ENCODE results near the gene C6orf89. TPM values are rescaled to one million over a fixed set of nuclear protein-coding genes. Genes with fewer than 3 reads are reported as not detected.
"Not testable (repeated sequence)": the region's sequence is repeated elsewhere in the genome, so short reads cannot be mapped to it uniquely, and the experiment has no call there.

C6orf89 gene
- polyA plus RNA-seq, 2 of the 4 experiments (the other 2 are of a cell fraction) = 13.8 to 27.0 TPM

DNA sequence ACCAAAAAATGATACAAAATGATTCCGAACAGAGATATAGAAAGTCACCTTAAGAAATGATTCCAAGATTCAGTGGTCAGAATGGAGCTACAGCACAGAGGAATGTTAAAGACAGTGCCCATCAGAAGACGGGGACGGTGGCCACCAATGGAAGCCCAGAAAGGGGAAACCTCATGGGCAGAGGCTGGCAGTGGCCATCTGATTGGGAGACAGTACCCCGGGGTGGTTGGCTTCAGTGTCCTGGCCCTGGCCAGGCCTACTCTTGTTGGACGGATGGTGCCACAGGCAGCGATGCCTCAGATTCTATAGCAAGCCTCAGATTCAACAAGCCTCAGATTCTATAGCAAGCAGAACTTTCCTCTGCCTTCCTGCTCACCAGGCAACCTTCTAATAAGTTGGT lies 52.1 kb downstream of the C6orf89 start:
- 79% methylated on average over 6 of the region's 6 CpGs for WGBS (ENCODE audit: missing lambda C conversion rate)
- TF ChIP-seq BHLHE40 (IDR thresholded peaks at IDR 0.05; ENCODE audit: low read depth, low read length) (no peak), GATA3 (IDR thresholded peaks at IDR 0.05; ENCODE audit: borderline replicate concordance) (no peak)
- TF ChIP-seq, protein P1, sequence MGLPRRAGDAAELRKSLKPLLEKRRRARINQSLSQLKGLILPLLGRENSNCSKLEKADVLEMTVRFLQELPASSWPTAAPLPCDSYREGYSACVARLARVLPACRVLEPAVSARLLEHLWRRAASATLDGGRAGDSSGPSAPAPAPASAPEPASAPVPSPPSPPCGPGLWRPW (IDR thresholded peaks at IDR 0.05) = no peak
- no peaks in the 10 kb centered on the region for H3K4me1 ChIP-seq
- DNase-seq (ENCODE audit: low read depth in 1 of 2, low spot score in 1 of 2) (no peak), FAIRE-seq (no peak), ATAC-seq (no peak)
- ChIA-PET CTCF (interaction anchor here (1.3 to 1.4 kb wide), 3 partner anchors 17 to 80 kb away, joined by 3 to 6 read pairs (median 5); partner anchors contain the start of gene PI16), POLR2A (no interaction called here)
- H3K27ac ChIP-seq = no peak overlapping the region
- H3K4me2 ChIP-seq = no peak overlapping the region
- H3K4me3 ChIP-seq = no peak overlapping the region
- no peaks in the 10 kb centered on the region for H3K9me3 ChIP-seq

DNA sequence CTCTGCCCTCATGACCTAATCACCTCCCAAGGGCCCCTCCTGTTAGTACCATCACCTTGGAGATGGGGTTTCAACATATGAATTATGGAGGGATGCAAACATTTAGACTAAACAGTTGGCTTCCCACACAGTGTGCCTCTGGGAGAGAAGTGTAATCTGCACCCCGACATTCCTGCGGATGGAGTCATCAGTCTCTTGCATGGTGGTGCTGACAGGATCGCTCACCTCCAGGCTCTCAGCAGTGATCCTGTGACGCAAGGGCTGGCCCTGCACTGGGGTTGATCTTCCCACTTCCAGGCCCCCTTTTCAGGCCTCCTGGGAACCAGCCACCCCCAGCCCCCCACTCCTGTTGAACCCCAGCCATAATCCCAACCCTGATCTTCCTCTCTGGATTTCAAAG lies 52.8 kb downstream of the C6orf89 start:
- Histone ChIP-seq H3K4me3 (no peak overlapping the region), H3K27ac (no peak overlapping the region), H3K4me2 (no peak overlapping the region), H3K9me3 (no peaks in the 10 kb centered on the region), H3K4me1 (no peaks in the 10 kb centered on the region)
- FAIRE-seq = no peak
- ChIA-PET POLR2A (no interaction called here), CTCF (no interaction called here)
- no peak for ATAC-seq
- 83% methylated on average over 4 of the region's 4 CpGs for WGBS (ENCODE audit: missing lambda C conversion rate)
- TF ChIP-seq HEYL (CRISPR knock-in tag; IDR thresholded peaks at IDR 0.05) (no peak), FOSL2 (IDR thresholded peaks at IDR 0.05) (no peak), FOSL2 (CRISPR knock-in tag; IDR thresholded peaks at IDR 0.05) (no peak)
- DNase-seq (ENCODE audit: low read depth in 1 of 2, low spot score in 1 of 2) = no peak

DNA sequence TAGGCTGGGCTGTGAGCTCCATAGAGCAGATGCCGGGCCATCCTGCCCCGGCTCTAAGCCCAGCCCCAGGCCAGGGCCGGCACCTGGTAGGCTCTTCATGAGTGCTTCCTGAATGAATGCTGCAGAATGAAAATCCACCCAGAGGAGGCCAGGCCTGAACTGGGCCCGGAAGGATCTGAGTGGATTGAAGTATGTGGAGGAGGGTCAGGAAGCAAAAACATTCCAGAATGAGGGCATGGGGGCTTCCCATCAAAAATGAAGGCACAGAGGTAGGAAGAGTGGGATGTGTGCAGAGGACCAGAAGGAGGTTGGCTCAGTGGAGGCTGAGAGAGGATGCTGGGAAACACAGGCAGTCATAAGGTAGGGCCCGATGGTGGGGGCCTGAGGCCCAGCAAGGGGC lies 53.3 kb downstream of the C6orf89 start:
- CTCF ChIA-PET; FAIRE-seq; POLR2A ChIA-PET; H3K27ac ChIP-seq; H3K4me2 ChIP-seq; H3K9me3 ChIP-seq; H3K4me3 ChIP-seq; DNase-seq (ENCODE audit: low read depth in 1 of 2, low spot score in 1 of 2); ATAC-seq; H3K4me1 ChIP-seq: not testable (repeated sequence)
- 87% methylated on average over 2 of the region's 5 CpGs for WGBS (ENCODE audit: missing lambda C conversion rate)

DNA sequence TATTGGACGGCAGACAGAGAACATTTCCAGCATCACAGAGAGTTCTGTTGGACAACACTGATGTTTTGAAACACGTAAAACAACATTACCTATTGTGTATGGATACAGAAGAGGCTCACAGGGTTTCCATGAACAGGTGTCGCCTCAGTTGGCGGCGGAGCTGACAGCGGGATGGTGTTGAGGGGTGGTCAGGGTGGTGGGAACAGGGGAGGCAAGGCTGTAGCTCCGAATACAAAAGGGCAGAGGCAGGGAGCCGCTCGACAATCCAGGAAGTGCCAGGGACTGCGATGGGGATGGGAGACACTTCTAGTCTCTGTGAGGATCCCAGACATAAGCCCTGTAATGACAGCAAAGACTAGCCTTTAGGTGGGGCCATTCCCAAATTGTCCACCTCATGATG lies 54.3 kb downstream of the C6orf89 start:
- H3K4me1 ChIP-seq = no peaks in the 10 kb centered on the region
- DNase-seq (ENCODE audit: low read depth in 1 of 2, low spot score in 1 of 2) (no peak), ATAC-seq (no peak; a peak in 1 of 6 replicates), FAIRE-seq (no peak)
- no peaks in the 10 kb centered on the region for H3K9me3 ChIP-seq
- POLR2A ChIA-PET = no interaction called here
- no peak overlapping the region for H3K27ac ChIP-seq
- WGBS (ENCODE audit: missing lambda C conversion rate) = 60% methylated on average over 10 of the region's 10 CpGs
- CTCF ChIA-PET = interaction anchor here (1.1 kb wide), 1 partner anchor 38 kb away, joined by 3 read pairs; no protein-coding TSS in a partner anchor
- no peak overlapping the region for H3K4me3 ChIP-seq
- H3K4me2 ChIP-seq = no peak overlapping the region
- TF ChIP-seq SMC3 (IDR thresholded peaks at IDR 0.05) (no peak), RAD21 (conservative IDR thresholded peaks at IDR 0.05 in 1 of 2, IDR thresholded peaks at IDR 0.05 in 1 of 2) (no peak), HMGXB4 (CRISPR knock-in tag; IDR thresholded peaks at IDR 0.05; ENCODE audit: borderline replicate concordance) (no peak), POLR2AphosphoS2 (conservative IDR thresholded peaks at IDR 0.05; ENCODE audit: low read length) (no peak), KDM1A (IDR thresholded peaks at IDR 0.05; ENCODE audit: low read depth) (no peak), RNF2 (IDR thresholded peaks at IDR 0.05; ENCODE audit: borderline replicate concordance, low read depth) (no peak), ZNF302 (CRISPR knock-in tag; IDR thresholded peaks at IDR 0.05) (no peak), HDAC2 (IDR thresholded peaks at IDR 0.05) (no peak), MAZ (IDR thresholded peaks at IDR 0.05; ENCODE audit: borderline replicate concordance, low read depth, low read length) (no peak), TP53 (CRISPR knock-in tag; IDR thresholded peaks at IDR 0.05) (no peak), HOXB13 (CRISPR knock-in tag; IDR thresholded peaks at IDR 0.05; ENCODE audit: low read depth) (no peak), FOSB (CRISPR knock-in tag; IDR thresholded peaks at IDR 0.05) (no peak), EHF (CRISPR knock-in tag; IDR thresholded peaks at IDR 0.05) (no peak), BCL3 (IDR thresholded peaks at IDR 0.05) (no peak)
- TF ChIP-seq, protein P1 (IDR thresholded peaks at IDR 0.05) = no peak

DNA sequence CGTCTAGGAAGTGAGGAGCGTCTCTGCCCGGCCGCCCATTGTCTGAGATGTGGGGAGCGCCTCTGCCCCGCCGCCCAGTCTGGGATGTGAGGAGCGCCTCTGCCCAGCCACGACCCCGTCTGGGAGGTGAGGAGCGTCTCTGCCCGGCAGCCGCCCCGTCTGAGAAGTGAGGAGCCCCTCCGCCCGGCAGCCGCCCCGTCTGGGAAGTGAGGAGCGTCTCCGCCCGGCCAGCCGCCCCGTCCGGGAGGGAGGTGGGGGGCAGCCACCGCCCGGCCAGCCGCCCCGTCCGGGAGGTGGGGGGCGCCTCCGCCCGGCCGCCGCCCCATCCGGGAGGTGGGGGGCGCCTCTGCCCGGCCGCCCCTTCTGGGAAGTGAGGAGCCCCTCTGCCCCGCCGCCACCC lies 55.8 kb downstream of the C6orf89 start:
- POLR2A ChIA-PET; H3K4me2 ChIP-seq; CTCF ChIA-PET; H3K9me3 ChIP-seq; H3K27ac ChIP-seq; H3K4me3 ChIP-seq; DNase-seq (ENCODE audit: low read depth in 1 of 2, low spot score in 1 of 2); ATAC-seq; FAIRE-seq; H3K4me1 ChIP-seq: not testable (repeated sequence)
- 60% methylated on average over 1 of the region's 40 CpGs for WGBS (ENCODE audit: missing lambda C conversion rate)

DNA sequence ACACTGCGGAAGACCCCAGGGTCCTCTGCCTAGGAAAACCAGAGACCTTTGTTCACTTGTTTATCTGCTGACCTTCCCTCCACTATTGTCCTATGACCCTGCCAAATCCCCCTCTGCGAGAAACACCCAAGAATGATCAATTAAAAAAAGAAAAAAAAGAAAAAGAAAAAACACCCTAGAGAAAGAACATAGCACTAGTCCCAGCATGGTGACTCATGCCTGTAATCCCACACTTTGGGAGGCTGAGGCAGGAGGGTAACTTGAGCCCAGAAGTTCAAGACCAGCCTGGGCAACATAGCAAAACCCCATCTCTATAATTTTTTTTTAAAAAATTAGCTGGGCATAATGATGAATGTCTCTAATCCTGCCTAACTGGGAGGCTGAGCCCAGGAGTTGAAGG lies 56.6 kb downstream of the C6orf89 start:
- CTCF ChIA-PET; H3K4me2 ChIP-seq; FAIRE-seq; H3K9me3 ChIP-seq; H3K4me3 ChIP-seq; H3K4me1 ChIP-seq; H3K27ac ChIP-seq; POLR2A ChIA-PET; ATAC-seq; DNase-seq (ENCODE audit: low read depth in 1 of 2, low spot score in 1 of 2): not testable (repeated sequence)
- WGBS (ENCODE audit: missing lambda C conversion rate) = 89% methylated on average over 1 of the region's 2 CpGs
